Smooth muscle cell (in vitro differentiated cells): ENCODE results near the gene NUP93. TPM values are rescaled to one million over a fixed set of nuclear protein-coding genes. Genes with fewer than 3 reads are reported as not detected.

ENCODE experiments used
- DNase-seq: peaks from one replicate; lab custom pipeline; 2025; ENCODE audit not compliant: unreplicated experiment; lab: John Stamatoyannopoulos, UW
- H2AFZ ChIP-seq: fragments of 200-600 bp; sonication (generic); 2 replicates; pipeline ENCODE4 v1.6.0; 2016; ENCODE audit warnings: antibody characterized with exemption, low read depth, mild to moderate bottlenecking
- H3F3A ChIP-seq: fragments of 200-600 bp; sonication (generic); 2 replicates; pipeline ENCODE4 v1.6.0; 2017; ENCODE audit warnings: antibody characterized with exemption, low read depth
- H3K27ac ChIP-seq: fragments of 200-600 bp; sonication (generic); 2 replicates; pipeline ENCODE4 v1.5.1; 2016; ENCODE audit warnings: low read depth, mild to moderate bottlenecking
- H3K27me3 ChIP-seq: fragments of 200-600 bp; sonication (generic); 2 replicates; pipeline ENCODE4 v1.6.1; 2016; ENCODE audit warnings: low read depth, mild to moderate bottlenecking
- H3K36me3 ChIP-seq: fragments of 200-600 bp; sonication (generic); 2 replicates; pipeline ENCODE4 v1.5.1; 2016; ENCODE audit warnings: low read depth
- H3K4me1 ChIP-seq: fragments of 200-600 bp; sonication (generic); 2 replicates; pipeline ENCODE4 v1.5.1; 2016; ENCODE audit warnings: low read depth
- H3K4me2 ChIP-seq: fragments of 200-600 bp; sonication (generic); 2 replicates; pipeline ENCODE4 v1.6.0; 2016; ENCODE audit warnings: mild to moderate bottlenecking
- H3K4me3 ChIP-seq: fragments of 200-600 bp; sonication (generic); 2 replicates; pipeline ENCODE4 v1.5.1; 2016; ENCODE audit warnings: mild to moderate bottlenecking
- H3K79me2 ChIP-seq: fragments of 200-600 bp; sonication (generic); 2 replicates; pipeline ENCODE4 v1.6.0; 2016; ENCODE audit warnings: low read depth, mild to moderate bottlenecking
- H3K9ac ChIP-seq: fragments of 200-600 bp; sonication (generic); 2 replicates; pipeline ENCODE4 v1.6.0; 2016; ENCODE audit warnings: low read depth
- H3K9me3 ChIP-seq: fragments of 200-600 bp; sonication (generic); replicated peaks from 2 replicates; pipeline ENCODE4 v1.5.1; 2016; ENCODE audit warnings: low read depth
- H4K20me1 ChIP-seq: fragments of 200-600 bp; sonication (generic); 2 replicates; pipeline ENCODE4 v1.6.0; 2016; ENCODE audit warnings: low read depth
- CTCF ChIP-seq: fragments of 200-600 bp; sonication (generic); IDR thresholded peaks from 2 replicates; pipeline ENCODE4 v1.5.1; 2017; ENCODE audit warnings: borderline replicate concordance, mild to moderate bottlenecking, antibody characterized with exemption; ENCODE audit not compliant: insufficient read depth, poor library complexity, severe bottlenecking
- WGBS: methylation state at CpG from one replicate; pipeline ENCODE4 v1.1.7; 2016; ENCODE audit warnings: low lambda C conversion rate; 5-methylcytosine and 5-hydroxymethylcytosine counted together
- polyA plus RNA-seq: library from polyadenylated mRNA; unstranded; fragments of >200 nt; fragmentation: Nextera tagmentation; extraction: Ambion mirVana; gene quantifications from 2 replicates; pipeline ENCODE4 v1.2.1, GENCODE V29; 2016
- total RNA-seq: library from RNA; depleted of rRNA; stranded (reverse); fragments of >200 nt; gene quantifications from 2 replicates; pipeline ENCODE4 v1.2.3, GENCODE V29; 2014

Gene NUP93
- total and polyA plus RNA-seq, 2 experiments from 2014 or later: 45.6 to 55.8 TPM

DNA sequence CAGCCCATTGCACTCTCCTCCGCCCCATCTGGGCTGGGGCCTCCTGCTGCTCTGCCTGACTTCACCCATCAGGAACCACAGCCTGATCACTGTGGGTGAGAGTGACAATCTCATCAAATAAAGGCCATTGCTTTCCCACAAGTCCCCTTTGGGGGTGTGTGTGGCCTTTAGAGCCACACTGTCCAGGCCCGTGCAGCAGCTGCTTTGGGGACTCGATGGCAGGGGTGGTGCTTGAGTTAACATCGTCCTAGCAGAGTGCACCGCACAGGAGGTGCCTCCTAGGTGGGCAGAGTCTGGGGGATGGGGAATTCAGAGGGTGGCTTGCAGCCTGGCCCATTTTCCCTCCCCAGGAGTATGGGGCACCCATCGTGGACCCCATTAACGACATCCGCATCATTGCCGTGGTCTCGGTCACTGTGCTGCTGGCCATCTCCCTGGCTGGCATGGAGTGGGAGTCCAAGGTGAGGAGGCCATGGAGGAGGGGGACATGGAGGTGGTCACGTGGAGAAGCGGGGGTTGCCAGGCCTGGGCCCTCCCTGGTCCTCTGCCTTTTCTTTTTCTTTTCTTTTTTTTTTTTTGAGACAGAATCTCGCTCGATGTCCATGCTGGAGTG is 140.5 kb downstream of the NUP93 start:
- no peak for TF ChIP-seq CTCF
- H4K20me1 ChIP-seq: no peaks in the 10 kb centered on the region
- 98% methylated on average over 14 of the region's 14 CpGs for WGBS

GRCh38 chr16:56871172-56871593 is 141.3 kb downstream of the NUP93 start:
- WGBS: 56% methylated on average over 7 of the region's 7 CpGs
- Histone ChIP-seq H4K20me1 (no peaks in the 10 kb centered on the region), H2AFZ (no peak overlapping the region), H3K4me1 (no peaks in the 10 kb centered on the region), H3F3A (no peaks in the 10 kb centered on the region), H3K4me2 (no peak overlapping the region), H3K36me3 (no peaks in the 10 kb centered on the region), H3K9me3 (no peaks in the 10 kb centered on the region), H3K27ac (no peak overlapping the region), H3K9ac (no peak overlapping the region), H3K4me3 (no peak overlapping the region), H3K27me3 (no peaks in the 10 kb centered on the region), H3K79me2 (no peaks in the 10 kb centered on the region)
- no peak for DNase-seq
- TF ChIP-seq CTCF: no peak

More for the DNA sequence above, 140.5 kb downstream of the NUP93 start:
- Histone ChIP-seq H3K27me3 (no peaks in the 10 kb centered on the region), H2AFZ (no peak overlapping the region), H3K27ac (no peak overlapping the region), H3F3A (no peaks in the 10 kb centered on the region), H3K9me3 (no peaks in the 10 kb centered on the region), H3K9ac (no peak overlapping the region), H3K4me1 (no peaks in the 10 kb centered on the region), H3K4me3 (no peak overlapping the region), H3K4me2 (no peak overlapping the region), H3K79me2 (no peaks in the 10 kb centered on the region), H3K36me3 (no peaks in the 10 kb centered on the region)
- no peak for DNase-seq

- H3K4me1 ChIP-seq: no peaks in the 10 kb centered on the region
- H3K36me3 ChIP-seq: no peaks in the 10 kb centered on the region
- WGBS: 95% methylated on average over 10 of the region's 10 CpGs
- no peak for TF ChIP-seq CTCF
- no peaks in the 10 kb centered on the region for H3K79me2 ChIP-seq
- H3K9ac ChIP-seq: no peak overlapping the region
- no peak overlapping the region for H3K4me2 ChIP-seq
- H3K4me3 ChIP-seq: no peak overlapping the region
- no peaks in the 10 kb centered on the region for H3F3A ChIP-seq
- H4K20me1 ChIP-seq: no peaks in the 10 kb centered on the region
- no peaks in the 10 kb centered on the region for H3K27me3 ChIP-seq
- H3K27ac ChIP-seq: no peak overlapping the region
- H3K9me3 ChIP-seq: no peaks in the 10 kb centered on the region
- no peak overlapping the region for H2AFZ ChIP-seq
- no peak for DNase-seq
Observed at GRCh38 chr16:56872863-56873391, 143.0 kb downstream of the NUP93 start.

GRCh38 chr16:56874800-56875199 is 144.9 kb downstream of the NUP93 start:
- no peaks in the 10 kb centered on the region for H3K79me2 ChIP-seq
- H3K27me3 ChIP-seq: no peaks in the 10 kb centered on the region
- no peak for TF ChIP-seq CTCF
- no peaks in the 10 kb centered on the region for H3F3A ChIP-seq
- no peak for DNase-seq
- H3K27ac ChIP-seq: no peak overlapping the region
- H3K4me3 ChIP-seq: no peak overlapping the region
- no peaks in the 10 kb centered on the region for H3K4me1 ChIP-seq
- no peaks in the 10 kb centered on the region for H4K20me1 ChIP-seq
- 55% methylated on average over 11 of the region's 11 CpGs for WGBS
- H3K4me2 ChIP-seq: no peak overlapping the region
- H3K9ac ChIP-seq: no peak overlapping the region
- H3K36me3 ChIP-seq: no peaks in the 10 kb centered on the region
- H3K9me3 ChIP-seq: no peaks in the 10 kb centered on the region
- no peak overlapping the region for H2AFZ ChIP-seq
